Right renal pelvis (tissue), 4 donors: Measurements from ENCODE around the gene SCN5A. TPM values are rescaled to one million over a fixed set of nuclear protein-coding genes. Genes with fewer than 3 reads are reported as not detected.
"Not testable (repeated sequence)": the region's sequence is repeated elsewhere in the genome, so short reads cannot be mapped to it uniquely, and the experiment has no call there.

Source experiments
- DNase-seq, 4 donors: peaks; one replicate each; pipeline ENCODE4 v3.0.0-alpha.2; 2013; ENCODE audit warnings: low read depth in 4 of 4, low spot score in 3 of 4, missing footprints in 1 of 4
- polyA plus RNA-seq, 4 donors: library from polyadenylated mRNA; unstranded; fragments of 120-200 nt; gene quantifications; one replicate each; pipeline ENCODE4 v1.2.1, GENCODE V29; 2013; ENCODE audit not compliant: insufficient read length in 4 of 4

The SCN5A gene
- polyA plus RNA-seq, 4 donors = 0.89 to 1.2 (median 1.1) TPM

- DNase-seq = no peak
These were observed 68.8 kb downstream of the SCN5A start for GRCh38 chr3:38580450-38581382.

GRCh38 chr3:38579551-38580449 is 69.7 kb downstream of the SCN5A start:
- DNase-seq = no peak

DNA sequence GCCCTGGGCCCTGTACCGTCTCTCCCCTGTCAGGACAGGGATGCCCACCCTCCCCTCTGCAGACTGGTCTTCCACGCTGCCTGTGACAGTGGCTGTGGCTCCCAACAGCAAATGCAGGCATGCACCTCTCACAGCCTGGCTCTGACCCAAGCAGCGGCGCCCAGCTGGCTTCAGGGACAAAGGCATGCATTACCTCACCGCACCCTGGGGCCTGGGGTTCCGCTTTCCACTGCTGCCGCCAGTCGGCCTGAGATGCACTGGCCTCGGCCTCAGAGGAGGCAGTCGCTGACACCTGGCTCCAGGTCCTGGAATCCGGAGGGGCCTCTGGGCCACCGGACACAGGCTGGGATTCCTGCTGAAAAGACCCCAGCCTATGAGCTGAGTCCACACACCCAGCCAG is 70.3 kb downstream of the SCN5A start:
- no peak for DNase-seq

- DNase-seq = no peak
These were observed 70.9 kb downstream of the SCN5A start for GRCh38 chr3:38578551-38578950.

DNA sequence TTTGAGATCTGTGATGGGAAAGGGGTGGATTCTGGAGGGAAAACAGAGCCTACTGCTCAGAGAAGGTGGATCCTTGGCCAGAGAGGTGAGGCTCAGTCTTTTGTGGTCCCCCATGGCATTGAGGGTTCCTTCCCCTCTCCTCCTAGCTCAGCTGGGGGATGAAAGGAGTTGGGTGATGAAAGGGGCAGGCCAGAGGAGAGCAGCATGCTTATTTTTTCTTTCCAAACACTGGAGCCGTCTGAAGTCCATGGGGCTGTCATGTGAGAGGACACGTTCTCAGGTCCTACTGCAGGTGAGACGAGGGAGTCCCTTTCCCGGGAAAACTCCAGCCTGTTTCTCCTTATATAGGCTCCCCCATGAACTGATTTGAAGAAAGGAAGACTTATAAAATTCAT is 71.4 kb downstream of the SCN5A start:
- DNase-seq = no peak

- DNase-seq = no peak
These were observed 72.0 kb downstream of the SCN5A start for GRCh38 chr3:38577371-38578080.

- DNase-seq = no peak
These were observed 72.7 kb downstream of the SCN5A start for GRCh38 chr3:38576526-38577370.

DNA sequence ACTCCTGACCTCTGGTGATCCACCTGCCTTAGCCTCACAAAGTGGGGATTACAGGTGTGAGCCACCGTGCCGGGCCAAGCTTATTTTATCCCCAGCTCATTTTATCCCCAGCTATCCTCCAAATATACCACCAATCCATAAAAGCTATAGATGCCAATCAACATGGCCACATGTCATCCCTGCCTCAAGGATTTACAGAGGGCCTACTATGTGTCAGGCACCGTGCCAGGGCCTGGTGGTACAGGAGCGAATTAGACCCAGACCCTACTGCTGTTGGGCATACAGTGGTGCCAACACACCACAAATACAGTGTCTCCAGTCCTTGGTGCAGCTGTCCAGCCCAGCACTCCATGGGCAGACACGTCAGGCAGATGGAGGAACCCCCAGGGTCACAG is 73.4 kb downstream of the SCN5A start:
- no peak for DNase-seq

GRCh38 chr3:38575279-38575843 is 74.1 kb downstream of the SCN5A start:
- no peak for DNase-seq

DNA sequence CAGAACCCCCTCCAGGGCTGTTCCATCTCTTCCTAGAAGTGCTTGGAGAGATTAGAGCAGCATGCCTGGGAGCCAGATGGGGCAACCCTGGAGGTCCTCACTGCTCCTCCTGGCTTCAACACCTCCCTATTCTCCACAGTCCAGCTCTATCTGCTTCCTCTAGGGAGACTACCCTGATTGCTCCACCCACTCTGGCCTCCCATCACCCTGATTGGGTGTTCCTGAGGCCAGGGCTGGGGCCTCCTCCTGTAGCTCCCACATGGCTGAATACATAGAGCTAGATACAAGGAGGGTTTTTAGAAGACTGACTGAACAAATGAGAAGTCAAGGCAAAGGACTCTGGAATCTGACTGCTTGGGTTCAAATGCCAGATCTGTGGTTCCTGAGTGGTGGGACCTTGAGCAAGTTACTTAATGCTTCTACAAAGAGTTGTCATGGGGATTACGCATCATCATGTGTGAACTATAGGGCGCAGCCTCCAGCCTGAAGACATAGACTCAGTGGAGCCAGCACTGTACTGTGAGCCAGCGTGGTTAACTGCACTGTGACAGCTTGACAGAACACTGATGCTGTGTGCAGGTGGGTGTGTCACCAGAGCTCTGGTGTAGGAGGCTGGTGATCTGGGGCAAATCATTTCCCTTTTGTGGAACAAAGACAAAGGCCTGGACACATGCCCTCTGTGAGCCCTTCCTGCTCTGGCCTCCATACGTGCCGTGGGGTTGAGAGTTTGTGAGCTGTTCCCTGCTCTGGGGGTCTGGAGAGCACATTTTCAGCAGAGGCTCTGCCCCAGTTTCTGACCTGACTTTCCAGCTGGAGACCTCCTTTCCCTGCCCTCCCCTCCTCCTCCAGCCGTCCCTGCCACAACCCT is 74.8 kb downstream of the SCN5A start:
- no peak for DNase-seq

GRCh38 chr3:38573556-38573955 is 75.9 kb downstream of the SCN5A start:
- DNase-seq = no peak

- DNase-seq = no peak
These were observed 76.4 kb downstream of the SCN5A start for GRCh38 chr3:38573111-38573510.

GRCh38 chr3:38567498-38567897 is 82.0 kb downstream of the SCN5A start:
- no peak for DNase-seq

DNA sequence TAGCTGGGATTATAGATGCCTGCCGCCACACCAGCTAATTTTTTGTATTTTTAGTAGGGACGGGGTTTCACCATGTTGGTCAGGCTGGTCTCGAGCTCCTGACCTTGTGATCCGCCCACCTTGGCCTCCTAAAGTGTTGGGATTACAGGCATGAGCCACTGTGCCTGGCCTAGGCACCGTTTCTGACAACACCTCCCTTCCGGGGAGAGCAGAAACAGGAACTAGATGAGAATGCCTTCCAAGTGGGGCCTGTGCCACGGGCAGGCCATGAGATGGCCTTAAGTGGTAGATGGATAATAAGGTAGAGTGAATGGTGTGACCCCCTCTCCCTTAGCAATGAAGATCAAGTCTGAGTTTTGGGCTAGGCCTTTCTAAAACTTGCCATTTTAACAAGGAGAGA is 82.7 kb downstream of the SCN5A start:
- DNase-seq = not testable (repeated sequence)

DNA sequence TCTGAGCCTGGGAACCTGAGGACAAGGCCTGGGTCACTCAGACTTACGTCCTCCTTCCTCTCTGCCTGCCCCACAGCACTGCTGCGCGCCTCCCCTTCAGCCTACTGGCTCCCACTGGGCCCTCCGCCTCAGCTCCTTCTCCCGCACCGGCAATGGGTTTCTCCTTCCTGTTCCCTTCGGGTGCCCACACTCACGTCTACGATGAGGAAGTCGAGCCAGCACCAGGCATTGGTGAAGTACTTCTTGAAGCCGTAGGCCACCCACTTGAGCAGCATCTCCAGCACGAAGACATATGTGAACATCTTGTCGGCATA is 83.3 kb downstream of the SCN5A start:
- DNase-seq = no peak

- no peak for DNase-seq
These were observed 83.9 kb downstream of the SCN5A start for GRCh38 chr3:38565339-38566214.

DNA sequence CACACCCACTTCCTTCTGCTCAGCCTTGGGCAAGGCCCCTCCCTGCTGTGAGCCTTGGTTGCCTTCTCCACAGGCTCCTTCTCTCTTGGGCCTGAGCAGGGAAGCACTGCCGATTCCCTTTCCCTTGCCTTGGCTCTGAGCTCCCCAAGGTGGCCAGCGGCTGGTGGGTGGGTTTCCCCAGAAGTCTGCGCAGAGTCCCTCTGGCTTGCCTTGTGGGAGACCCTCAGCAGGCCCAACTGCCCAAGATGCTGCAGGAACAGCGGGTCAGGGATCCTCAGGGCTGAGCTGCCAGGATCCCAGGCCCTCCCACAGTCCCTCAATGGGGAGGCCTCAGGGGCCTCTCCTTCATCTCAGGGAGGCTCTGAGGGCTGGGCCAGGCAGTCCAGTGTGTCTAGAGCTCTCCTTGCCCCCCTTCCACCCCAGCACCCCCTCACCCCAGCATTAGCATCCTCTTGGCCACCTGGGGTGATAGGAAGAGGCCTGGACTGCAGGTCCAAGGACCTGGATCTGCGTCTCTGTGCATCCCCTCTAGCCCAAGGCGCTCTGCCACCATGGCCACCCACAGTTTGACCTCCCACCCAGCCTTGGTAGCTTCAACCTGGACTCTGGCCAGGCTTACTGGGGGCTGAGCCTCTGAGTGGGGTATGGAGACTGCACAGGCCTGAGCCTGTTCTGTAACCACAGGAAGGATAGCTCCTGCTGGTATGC is 84.7 kb downstream of the SCN5A start:
- DNase-seq = no peak
